CD4-positive, CD25-positive, alpha-beta regulatory T cell (primary cell): ENCODE data around the gene DNAH12. TPM values are rescaled to one million over a fixed set of nuclear protein-coding genes. Genes with fewer than 3 reads are reported as not detected.
"Not testable (repeated sequence)": the region's sequence is repeated elsewhere in the genome, so short reads cannot be mapped to it uniquely, and the experiment has no call there.

ENCODE experiments used
- ATAC-seq, 2 donors: fragments of 150-1000 bp; cut with Tn5 transposase; one replicate each; pipeline ENCODE4 v1.10.0; 2021; ENCODE audit warnings: low read depth in 2 of 2, moderate number of reproducible peaks in 2 of 2, moderate library complexity in 1 of 2
- DNase-seq, 3 donors: peaks; one replicate each; pipeline versions ENCODE4 v3.0.0 to v3.0.0-alpha.2; 2012 to 2022; ENCODE audit warnings: mixed read lengths in 1 of 3
- H3K27ac ChIP-seq: one replicate; pipeline ENCODE4 v1.7.0; 2013; ENCODE audit warnings: mild to moderate bottlenecking, low read length; ENCODE audit not compliant: insufficient read depth, poor library complexity, severe bottlenecking
- H3K27me3 ChIP-seq: one replicate; pipeline ENCODE4 v1.7.0; 2013; ENCODE audit warnings: low read length; ENCODE audit not compliant: control insufficient read depth, insufficient read depth
- H3K36me3 ChIP-seq: one replicate; pipeline ENCODE4 v1.7.0; 2013; ENCODE audit warnings: mild to moderate bottlenecking, low read length, moderate library complexity; ENCODE audit not compliant: control insufficient read depth, insufficient read depth
- H3K4me1 ChIP-seq: 2 replicates; pipeline ENCODE4 v1.7.0; 2013; ENCODE audit warnings: mild to moderate bottlenecking, low read length; ENCODE audit not compliant: insufficient read depth, control insufficient read depth, poor library complexity, severe bottlenecking
- H3K4me3 ChIP-seq: one replicate; pipeline ENCODE4 v1.7.0; 2013; ENCODE audit warnings: low read depth, mild to moderate bottlenecking, low read length, moderate library complexity
- H3K9me3 ChIP-seq, 2 experiments: 1 replicate in 1 of 2; 2 replicates in 1 of 2; pipeline ENCODE4 v1.7.0; 2013; ENCODE audit warnings: low read length in 2 of 2, mild to moderate bottlenecking in 1 of 2, moderate library complexity in 1 of 2; ENCODE audit not compliant: control insufficient read depth in 2 of 2
- H3K27ac Mint-ChIP-seq, 3 donors: one replicate each; pipeline ENCODE4 v1.8.0; 2020 to 2022; ENCODE audit warnings: mild to moderate bottlenecking in 3 of 3, mixed read lengths in 3 of 3, moderate library complexity in 2 of 3
- H3K27me3 Mint-ChIP-seq: one replicate; pipeline ENCODE4 v1.8.0; 2022; ENCODE audit warnings: mild to moderate bottlenecking, mixed read lengths
- H3K36me3 Mint-ChIP-seq: one replicate; pipeline ENCODE4 v1.8.0; 2020; ENCODE audit warnings: mixed read lengths
- H3K4me1 Mint-ChIP-seq, 4 donors: one replicate each; pipeline ENCODE4 v1.8.0; 2020 to 2022; ENCODE audit warnings: mixed read lengths in 4 of 4, mild to moderate bottlenecking in 1 of 4
- H3K4me3 Mint-ChIP-seq, 4 donors: one replicate each; pipeline ENCODE4 v1.8.0; 2020 to 2022; ENCODE audit warnings: mild to moderate bottlenecking in 4 of 4, mixed read lengths in 4 of 4, moderate library complexity in 3 of 4
- H3K9me3 Mint-ChIP-seq, 7 donors: one replicate each; pipeline ENCODE4 v1.8.0; 2020 to 2022; ENCODE audit warnings: mixed read lengths in 7 of 7, mild to moderate bottlenecking in 3 of 7, moderate library complexity in 2 of 7
- polyA plus RNA-seq, 4 donors: library from polyadenylated mRNA; unstranded; fragments of 300-500 nt; fragmentation: Illumina TruSeq; gene quantifications; one replicate each; pipeline ENCODE4 v1.2.3, GENCODE V29; 2021
- total RNA-seq: library from RNA; stranded (reverse); gene quantifications from one replicate; pipeline ENCODE4 v1.2.3, GENCODE V29; 2022

DNAH12 gene
- total and polyA plus RNA-seq, 5 donors from 2014 or later, result 0.22 TPM; not detected in 4

DNA sequence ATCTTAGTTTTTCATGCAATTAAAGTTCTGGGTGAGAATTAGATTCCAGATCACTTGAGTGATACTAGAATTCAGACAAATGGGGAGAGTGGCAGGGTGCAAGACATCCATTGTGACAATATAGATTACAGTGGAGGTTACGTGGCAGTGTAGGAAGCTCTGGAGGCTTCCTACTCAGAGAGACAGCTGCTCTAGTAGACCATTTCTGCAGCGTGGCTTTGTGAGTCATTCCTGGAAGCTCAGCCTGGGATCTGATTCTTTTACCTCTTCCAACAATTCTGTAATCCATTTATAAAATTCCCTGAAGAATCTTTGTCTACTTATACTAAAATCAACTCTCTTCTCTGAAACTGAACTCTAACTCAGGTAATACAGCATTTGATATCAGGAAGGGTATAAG is 161.2 kb downstream of the DNAH12 start:
- Mint-ChIP-seq H3K36me3 (no peaks in the 10 kb centered on the region), H3K27me3 (peaks cover 15% of the 10 kb centered on the region), H3K27ac (no peak overlapping the region), H3K9me3 (peaks cover 0 to 2% (median 0%) of the 10 kb centered on the region in 7 donors), H3K4me1 (no peaks in the 10 kb centered on the region), H3K4me3 (no peak overlapping the region)
- Histone ChIP-seq H3K4me3 (no peak overlapping the region), H3K4me1 (no peaks in the 10 kb centered on the region), H3K27ac (no peak overlapping the region), H3K9me3 (no peaks in the 10 kb centered on the region), H3K27me3 (no peaks in the 10 kb centered on the region), H3K36me3 (no peaks in the 10 kb centered on the region)
- no peak for DNase-seq
- no peak for ATAC-seq

DNA sequence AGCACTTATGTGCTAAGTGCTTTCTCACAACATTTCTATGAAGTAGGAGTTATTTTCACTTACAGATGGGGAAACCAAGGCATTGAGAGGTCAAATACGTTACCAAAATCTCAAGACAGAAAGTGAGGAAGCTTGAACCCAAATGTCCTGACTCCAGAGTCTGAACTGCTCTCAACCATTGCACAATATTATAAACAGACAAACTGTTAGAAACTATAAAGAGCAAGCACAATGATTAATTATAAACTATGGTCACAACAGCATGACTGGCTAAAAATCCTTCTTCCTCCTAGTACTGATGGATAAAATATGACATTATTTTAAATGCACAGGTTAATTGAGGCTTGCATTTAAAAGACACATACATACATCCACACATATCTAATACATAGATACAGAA is 173.8 kb downstream of the DNAH12 start:
- Mint-ChIP-seq H3K36me3 (no peaks in the 10 kb centered on the region), H3K27me3 (peaks cover 47% of the 10 kb centered on the region), H3K4me1 (no peaks in the 10 kb centered on the region), H3K9me3 (peaks cover 0 to 11% (median 4%) of the 10 kb centered on the region in 7 donors), H3K4me3 (no peak overlapping the region), H3K27ac (no peak overlapping the region)
- Histone ChIP-seq H3K9me3 (peaks cover 6 to 10% of the 10 kb centered on the region in 2 experiments), H3K4me1 (no peaks in the 10 kb centered on the region), H3K36me3 (no peaks in the 10 kb centered on the region), H3K27ac (no peak overlapping the region), H3K4me3 (no peak overlapping the region), H3K27me3 (peaks cover 8% of the 10 kb centered on the region)
- DNase-seq (no peak), ATAC-seq (no peak)

DNA sequence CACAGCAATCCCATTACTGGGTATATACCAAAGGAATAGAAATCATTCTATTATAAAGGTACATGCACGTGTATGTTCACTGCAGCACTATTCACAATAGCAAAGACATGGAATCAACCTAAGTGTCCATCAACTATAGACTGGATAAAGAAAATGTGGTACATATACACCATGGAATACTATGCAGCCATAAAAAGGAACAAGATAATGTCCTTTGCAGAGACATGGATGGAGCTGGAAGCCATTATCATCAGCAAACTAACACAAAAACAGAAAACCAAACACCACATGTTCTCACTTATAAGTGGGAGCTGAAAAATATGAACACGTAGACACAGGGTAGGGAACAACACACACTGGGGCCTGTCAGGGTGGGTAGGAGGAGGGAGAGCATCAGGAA is 179.1 kb downstream of the DNAH12 start:
- ATAC-seq, H3K36me3 Mint-ChIP-seq, H3K27ac ChIP-seq, DNase-seq, H3K36me3 ChIP-seq, H3K4me3 ChIP-seq, H3K9me3 ChIP-seq, H3K4me3 Mint-ChIP-seq, H3K27ac Mint-ChIP-seq, H3K27me3 ChIP-seq, H3K4me1 Mint-ChIP-seq, H3K9me3 Mint-ChIP-seq, H3K4me1 ChIP-seq: not testable (repeated sequence)
- peaks cover 22% of the 10 kb centered on the region for H3K27me3 Mint-ChIP-seq

DNA sequence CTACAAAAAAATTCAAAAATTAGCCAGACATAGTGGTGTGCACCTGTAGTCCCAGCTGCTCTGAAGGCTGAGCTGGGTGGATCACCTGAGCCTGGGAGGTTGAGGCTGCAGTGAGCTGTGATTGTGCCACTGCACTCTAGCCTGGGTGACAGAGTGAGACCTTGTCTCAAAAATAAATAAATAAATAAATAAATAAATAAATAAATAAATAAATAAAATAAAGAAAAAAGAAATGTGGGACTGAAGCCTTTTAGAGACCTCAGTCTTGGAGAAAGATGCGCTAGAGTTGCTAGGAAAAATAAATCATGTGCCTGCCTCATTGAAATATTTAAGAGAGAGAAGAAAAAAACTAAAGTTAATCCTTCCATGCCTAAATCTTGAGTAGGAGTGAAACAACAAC is 187.9 kb downstream of the DNAH12 start:
- not testable (repeated sequence) for H3K4me1 ChIP-seq, H3K27me3 ChIP-seq, H3K4me3 ChIP-seq, H3K27me3 Mint-ChIP-seq, H3K9me3 Mint-ChIP-seq, H3K36me3 ChIP-seq, H3K9me3 ChIP-seq, DNase-seq, H3K27ac ChIP-seq, H3K4me1 Mint-ChIP-seq, H3K4me3 Mint-ChIP-seq, H3K27ac Mint-ChIP-seq, H3K36me3 Mint-ChIP-seq, ATAC-seq

DNA sequence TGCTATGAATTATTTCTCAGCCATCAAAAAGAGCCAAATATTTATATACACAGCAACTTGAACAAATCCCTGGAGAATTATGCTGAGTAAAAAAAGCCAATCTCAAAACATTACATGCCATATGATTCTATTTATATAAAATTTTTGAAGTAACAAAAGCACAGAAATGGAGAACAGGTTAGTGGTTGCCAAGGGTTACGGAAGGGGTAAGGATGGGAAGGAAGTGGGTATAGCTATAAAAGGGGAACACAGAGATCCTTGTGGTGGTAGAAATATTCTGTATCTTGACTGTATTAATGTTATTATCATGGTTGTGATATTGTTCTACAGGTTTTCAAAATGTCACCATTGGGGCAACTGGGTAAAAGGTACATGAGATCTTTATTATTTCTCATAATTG is 189.4 kb downstream of the DNAH12 start:
- H3K4me3 ChIP-seq, result no peak overlapping the region
- peaks cover 0 to 3% (median 0%) of the 10 kb centered on the region in 4 donors for H3K4me1 Mint-ChIP-seq
- no peaks in the 10 kb centered on the region for H3K9me3 ChIP-seq
- DNase-seq, result no peak
- H3K4me1 ChIP-seq, result no peaks in the 10 kb centered on the region
- H3K4me3 Mint-ChIP-seq, result no peak overlapping the region
- H3K9me3 Mint-ChIP-seq, result peaks cover 0 to 1% (median 0%) of the 10 kb centered on the region in 7 donors
- no peak overlapping the region for H3K27ac Mint-ChIP-seq
- H3K27ac ChIP-seq, result no peak overlapping the region
- H3K36me3 ChIP-seq, result no peaks in the 10 kb centered on the region
- no peaks in the 10 kb centered on the region for H3K36me3 Mint-ChIP-seq
- peaks cover 6% of the 10 kb centered on the region for H3K27me3 Mint-ChIP-seq
- ATAC-seq, result no peak
- no peaks in the 10 kb centered on the region for H3K27me3 ChIP-seq

DNA sequence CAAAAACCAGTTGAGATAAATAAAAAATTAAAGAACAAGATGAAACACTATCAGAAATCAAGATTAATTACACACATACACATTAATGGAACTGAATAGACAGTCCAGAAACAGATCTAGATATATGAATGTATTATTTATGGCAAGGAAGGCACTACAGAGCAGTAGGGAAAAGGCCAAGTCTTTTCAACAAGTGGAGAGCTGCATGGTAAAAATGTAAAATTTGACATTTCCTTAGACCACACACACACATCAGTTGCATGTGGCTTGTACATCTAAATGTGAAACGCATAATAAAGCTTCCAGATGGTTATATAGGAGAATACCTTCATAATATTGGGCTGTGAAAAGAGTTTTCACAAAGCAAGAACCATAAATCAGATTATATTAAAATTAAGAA is 193.9 kb downstream of the DNAH12 start:
- H3K36me3 Mint-ChIP-seq, result no peaks in the 10 kb centered on the region
- ATAC-seq, result no peak
- peaks cover 18% of the 10 kb centered on the region for H3K27me3 Mint-ChIP-seq
- Histone ChIP-seq H3K27ac (no peak overlapping the region), H3K36me3 (no peaks in the 10 kb centered on the region), H3K4me3 (no peak overlapping the region), H3K4me1 (no peaks in the 10 kb centered on the region), H3K9me3 (no peaks in the 10 kb centered on the region), H3K27me3 (peaks cover 3% of the 10 kb centered on the region)
- no peak overlapping the region for H3K27ac Mint-ChIP-seq
- DNase-seq, result no peak
- peaks cover 0 to 3% (median 0%) of the 10 kb centered on the region in 4 donors for H3K4me1 Mint-ChIP-seq
- no peaks in the 10 kb centered on the region for H3K9me3 Mint-ChIP-seq
- no peak overlapping the region for H3K4me3 Mint-ChIP-seq

DNA sequence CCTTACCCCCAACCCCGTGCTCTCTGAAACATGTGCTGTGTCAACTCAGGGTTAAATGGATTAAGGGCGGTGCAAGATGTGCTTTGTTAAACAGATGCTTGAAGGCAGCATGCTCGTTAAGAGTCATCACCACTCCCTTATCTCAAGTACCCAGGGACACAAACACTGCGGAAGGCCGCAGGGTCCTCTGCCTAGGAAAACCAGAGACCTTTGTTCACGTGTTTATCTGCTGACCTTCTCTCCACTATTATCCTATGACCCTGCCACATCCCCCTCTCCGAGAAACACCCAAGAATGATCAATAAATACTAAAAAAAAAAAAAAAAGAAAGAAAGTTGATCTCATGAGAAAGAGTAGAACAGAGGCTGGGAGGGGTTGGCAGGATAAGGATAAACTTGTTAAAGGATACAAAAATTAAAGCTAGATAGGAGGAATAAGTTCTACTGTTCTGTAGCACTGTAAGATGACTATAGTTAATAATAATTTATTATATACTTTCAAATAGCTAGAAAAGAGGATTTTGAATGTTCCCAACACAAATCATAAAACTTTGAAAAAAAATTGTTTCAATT is 205.0 kb downstream of the DNAH12 start:
- not testable (repeated sequence) for DNase-seq, H3K27me3 ChIP-seq, H3K4me3 ChIP-seq, H3K36me3 Mint-ChIP-seq, H3K4me1 Mint-ChIP-seq, ATAC-seq, H3K27ac Mint-ChIP-seq, H3K27ac ChIP-seq, H3K36me3 ChIP-seq, H3K4me3 Mint-ChIP-seq, H3K9me3 ChIP-seq, H3K4me1 ChIP-seq, H3K9me3 Mint-ChIP-seq
- peaks cover 28% of the 10 kb centered on the region for H3K27me3 Mint-ChIP-seq

DNA sequence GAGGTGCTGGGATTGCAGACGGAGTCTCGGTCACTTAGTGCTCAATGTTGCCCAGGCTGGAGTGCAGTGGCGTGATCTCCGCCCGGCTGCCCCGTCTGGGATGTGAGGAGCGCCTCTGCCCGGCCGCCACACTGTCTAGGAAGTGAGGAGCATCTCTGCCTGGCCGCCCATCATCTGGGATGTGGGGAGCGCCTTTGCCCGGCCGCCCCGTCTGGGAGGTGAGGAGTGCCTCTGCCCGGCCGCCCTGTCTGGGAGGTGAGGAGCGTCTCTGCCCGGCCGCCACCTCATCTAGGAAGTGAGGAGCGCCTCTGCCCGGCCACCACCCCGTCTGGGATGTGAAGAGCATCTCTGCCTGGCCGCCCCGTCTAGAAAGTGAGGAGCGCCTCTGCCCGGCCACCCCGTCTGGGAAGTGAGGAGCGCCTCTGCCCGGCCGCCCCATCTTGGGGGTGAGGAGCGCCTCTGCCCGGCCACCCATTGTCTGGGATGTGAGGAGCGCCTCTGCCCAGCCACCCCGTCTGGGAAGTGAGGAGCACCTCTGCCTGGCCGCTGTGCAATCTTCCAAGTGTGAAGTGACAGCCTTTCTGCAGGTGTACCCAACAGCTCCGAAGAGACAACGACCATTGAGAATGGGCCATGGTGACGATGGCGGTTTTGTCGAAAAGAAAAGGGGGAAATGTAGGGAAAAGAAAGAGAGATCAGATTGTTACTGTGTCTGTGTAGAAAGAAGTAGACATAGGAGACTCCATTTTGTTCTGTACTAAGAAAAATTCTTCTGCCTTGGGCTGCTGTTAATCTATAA is 205.7 kb downstream of the DNAH12 start:
- H3K4me3 ChIP-seq, H3K36me3 ChIP-seq, H3K9me3 Mint-ChIP-seq, H3K4me3 Mint-ChIP-seq, H3K27me3 ChIP-seq, H3K9me3 ChIP-seq, H3K27ac ChIP-seq, H3K4me1 Mint-ChIP-seq, H3K36me3 Mint-ChIP-seq, H3K4me1 ChIP-seq, ATAC-seq, DNase-seq, H3K27ac Mint-ChIP-seq: not testable (repeated sequence)
- peaks cover 25% of the 10 kb centered on the region for H3K27me3 Mint-ChIP-seq
